Cardiac muscle cell (in vitro differentiated cells and primary cell): ENCODE measurements around the gene TBX4. TPM values are rescaled to one million over a fixed set of nuclear protein-coding genes. Genes with fewer than 3 reads are reported as not detected.
A peak's percentile ranks its signal among the peaks of the same experiment; 100 is the strongest.

Experiments
- DNase-seq, 2 donors: peaks; one replicate each; pipeline versions ENCODE4 v3.0.0 to v3.0.0-alpha.2; 2010 to 2017; ENCODE audit warnings: low read depth in 1 of 2, low spot score in 1 of 2
- H3K27ac ChIP-seq: fragments of 200-600 bp; sonication (generic); 2 replicates; pipeline ENCODE4 v1.5.1; 2016
- H3K27me3 ChIP-seq: fragments of 200-600 bp; sonication (generic); 2 replicates; pipeline ENCODE4 v1.6.0; 2016; ENCODE audit warnings: control low read depth
- H3K36me3 ChIP-seq: fragments of 200-600 bp; sonication (generic); 2 replicates; pipeline ENCODE4 v1.5.1; 2016; ENCODE audit warnings: control low read depth
- H3K4me1 ChIP-seq: fragments of 200-600 bp; sonication (generic); 2 replicates; pipeline ENCODE4 v1.8.1; 2017; ENCODE audit warnings: low read depth, mild to moderate bottlenecking, mixed run types
- H3K4me3 ChIP-seq: fragments of 200-600 bp; sonication (generic); 2 replicates; pipeline ENCODE4 v1.5.1; 2016; ENCODE audit warnings: mild to moderate bottlenecking
- H3K9me3 ChIP-seq: fragments of 200-600 bp; sonication (generic); 2 replicates; pipeline ENCODE4 v1.5.1; 2017; ENCODE audit warnings: low read depth, mild to moderate bottlenecking, control low read depth
- polyA plus RNA-seq: library from polyadenylated mRNA; unstranded; fragments of >200 nt; fragmentation: Nextera tagmentation; extraction: Ambion mirVana; gene quantifications from 2 replicates; pipeline ENCODE4 v1.2.1, GENCODE V29; 2016
- total RNA-seq: library from RNA; depleted of rRNA; stranded (reverse); fragments of >200 nt; gene quantifications from 2 replicates; pipeline ENCODE4 v1.2.3, GENCODE V29; 2016
- TF ChIP-seq, protein P1 (sequence below): IDR thresholded peaks from 2 replicates; pipeline ENCODE4 v1.5.1; 2012; ENCODE audit warnings: low read depth, mild to moderate bottlenecking, low read length

The TBX4 gene
- total and polyA plus RNA-seq, 2 experiments from 2014 or later, result 0.54 to 1.6 TPM

DNA sequence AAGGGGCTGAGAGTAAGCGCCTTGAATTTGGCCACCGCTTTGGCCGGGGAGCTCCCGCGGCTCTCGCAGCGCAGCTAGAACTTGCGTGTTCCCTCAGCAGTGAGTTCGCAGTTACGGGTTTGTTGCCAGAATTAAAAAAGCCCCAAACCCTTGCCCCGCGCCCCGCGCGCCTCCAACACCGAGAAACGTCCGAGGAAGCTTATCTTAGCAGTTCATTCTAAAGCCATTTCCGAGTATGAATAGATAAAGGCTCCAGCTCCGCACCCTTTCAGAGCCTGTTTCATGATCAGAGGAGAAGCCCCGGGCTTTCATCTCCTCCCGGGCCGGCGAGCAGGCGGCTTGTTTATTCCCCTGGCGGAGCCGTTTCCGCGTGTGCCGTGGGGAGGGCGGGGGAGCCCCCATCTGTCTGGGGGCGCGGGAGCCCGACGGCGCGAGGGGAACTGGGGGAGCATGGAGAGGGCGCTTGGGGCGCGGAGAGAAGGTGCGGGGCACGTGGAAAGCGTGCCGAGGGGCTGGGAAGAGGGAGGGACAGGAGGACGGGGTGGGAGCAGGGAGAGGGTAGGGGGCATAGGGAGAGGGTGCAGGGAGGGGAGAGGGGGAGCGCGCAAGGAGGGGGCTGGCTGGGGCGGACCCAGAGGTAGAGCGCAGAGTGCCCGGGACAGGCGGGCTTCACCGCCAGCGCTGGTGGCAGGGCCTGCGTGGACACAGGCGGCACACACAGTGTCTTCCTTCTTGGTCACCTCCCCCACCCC is 9.9 kb downstream of the TBX4 start:
- DNase-seq, result peak in 1 of 2 donors; percentile 18
- Histone ChIP-seq H3K27me3 (peaks cover 65% of the 10 kb centered on the region), H3K9me3 (no peaks in the 10 kb centered on the region), H3K4me1 (peaks cover 4% of the 10 kb centered on the region), H3K27ac (no peak overlapping the region), H3K4me3 (peak overlapping the region; percentile 20), H3K36me3 (no peaks in the 10 kb centered on the region)
- TF ChIP-seq, protein P1, sequence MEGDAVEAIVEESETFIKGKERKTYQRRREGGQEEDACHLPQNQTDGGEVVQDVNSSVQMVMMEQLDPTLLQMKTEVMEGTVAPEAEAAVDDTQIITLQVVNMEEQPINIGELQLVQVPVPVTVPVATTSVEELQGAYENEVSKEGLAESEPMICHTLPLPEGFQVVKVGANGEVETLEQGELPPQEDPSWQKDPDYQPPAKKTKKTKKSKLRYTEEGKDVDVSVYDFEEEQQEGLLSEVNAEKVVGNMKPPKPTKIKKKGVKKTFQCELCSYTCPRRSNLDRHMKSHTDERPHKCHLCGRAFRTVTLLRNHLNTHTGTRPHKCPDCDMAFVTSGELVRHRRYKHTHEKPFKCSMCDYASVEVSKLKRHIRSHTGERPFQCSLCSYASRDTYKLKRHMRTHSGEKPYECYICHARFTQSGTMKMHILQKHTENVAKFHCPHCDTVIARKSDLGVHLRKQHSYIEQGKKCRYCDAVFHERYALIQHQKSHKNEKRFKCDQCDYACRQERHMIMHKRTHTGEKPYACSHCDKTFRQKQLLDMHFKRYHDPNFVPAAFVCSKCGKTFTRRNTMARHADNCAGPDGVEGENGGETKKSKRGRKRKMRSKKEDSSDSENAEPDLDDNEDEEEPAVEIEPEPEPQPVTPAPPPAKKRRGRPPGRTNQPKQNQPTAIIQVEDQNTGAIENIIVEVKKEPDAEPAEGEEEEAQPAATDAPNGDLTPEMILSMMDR, result no peak

GRCh38 chr17:61462719-61463315 is 10.6 kb downstream of the TBX4 start:
- no peak for DNase-seq
- H3K9me3 ChIP-seq, result no peaks in the 10 kb centered on the region
- H3K4me3 ChIP-seq, result no peak overlapping the region
- no peaks in the 10 kb centered on the region for H3K36me3 ChIP-seq
- H3K27ac ChIP-seq, result no peak overlapping the region
- H3K27me3 ChIP-seq, result peaks cover 58% of the 10 kb centered on the region
- peaks cover 9% of the 10 kb centered on the region for H3K4me1 ChIP-seq
- TF ChIP-seq, protein P1, result no peak

DNA sequence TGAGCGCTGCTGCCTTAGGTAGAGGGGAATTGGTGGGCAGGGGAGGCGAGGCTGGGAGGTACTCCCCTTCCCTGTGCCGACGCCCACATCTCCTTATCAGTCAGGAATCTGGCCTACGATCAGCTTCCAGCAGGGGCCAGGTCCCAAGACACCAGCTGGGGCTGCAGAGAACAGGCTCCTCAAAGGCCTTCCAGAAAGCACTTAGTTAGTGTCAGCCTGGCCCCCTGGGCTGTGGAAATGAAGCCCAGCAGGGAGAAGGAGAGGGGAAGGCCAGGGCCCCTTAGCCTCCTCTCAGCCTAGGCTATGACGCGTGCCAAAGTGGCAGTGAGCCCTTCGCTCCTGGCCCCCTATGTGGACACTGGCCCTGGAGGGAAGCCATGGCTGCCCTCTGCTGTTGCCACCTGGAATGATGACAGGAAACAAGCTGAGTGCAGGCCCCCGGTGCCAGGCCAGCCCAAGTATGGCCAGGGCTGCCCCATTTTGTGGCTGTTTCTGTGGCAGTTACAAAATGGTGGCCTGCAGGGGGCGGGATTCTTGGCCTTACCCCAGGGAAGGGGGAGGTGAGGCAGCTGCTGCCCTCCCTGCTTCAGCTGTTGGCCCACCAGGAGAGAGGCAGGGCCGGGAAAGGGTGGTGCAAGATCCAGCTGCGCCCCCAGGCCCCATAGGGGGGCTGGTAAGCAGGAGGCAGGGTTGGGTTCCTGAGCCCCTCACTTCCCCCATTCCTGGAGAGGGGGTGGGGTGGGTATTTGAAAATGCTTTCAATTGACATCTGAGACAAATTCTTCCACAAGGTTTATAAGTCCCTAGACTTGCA is 11.3 kb downstream of the TBX4 start:
- peaks cover 51% of the 10 kb centered on the region for H3K27me3 ChIP-seq
- DNase-seq, result no peak
- TF ChIP-seq, protein P1, result peak; percentile 11
- peaks cover 16% of the 10 kb centered on the region for H3K4me1 ChIP-seq
- no peak overlapping the region for H3K4me3 ChIP-seq
- no peaks in the 10 kb centered on the region for H3K9me3 ChIP-seq
- H3K36me3 ChIP-seq, result no peaks in the 10 kb centered on the region
- no peak overlapping the region for H3K27ac ChIP-seq

- H3K27ac ChIP-seq, result no peak overlapping the region
- no peaks in the 10 kb centered on the region for H3K36me3 ChIP-seq
- no peak for DNase-seq
- peaks cover 43% of the 10 kb centered on the region for H3K27me3 ChIP-seq
- TF ChIP-seq, protein P1, result no peak
- peaks cover 21% of the 10 kb centered on the region for H3K4me1 ChIP-seq
- H3K9me3 ChIP-seq, result no peaks in the 10 kb centered on the region
- no peak overlapping the region for H3K4me3 ChIP-seq
These were observed 12.1 kb downstream of the TBX4 start for GRCh38 chr17:61464130-61464842.

DNA sequence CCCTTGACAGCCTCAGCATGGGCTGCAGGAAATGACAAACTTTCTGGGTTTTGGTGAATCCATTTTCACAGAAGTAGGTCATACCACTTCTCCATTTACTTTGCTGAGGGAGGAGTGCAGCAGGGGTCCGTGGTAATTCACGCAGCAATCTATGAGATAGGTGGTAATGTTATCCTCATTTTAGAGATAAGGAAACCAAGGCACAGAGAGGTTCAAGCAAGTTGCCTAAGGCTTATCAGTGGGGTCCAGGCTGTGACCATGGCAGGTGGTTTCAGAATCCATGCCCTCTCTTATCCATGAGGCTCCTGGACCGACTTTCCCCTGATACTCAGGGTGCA is 12.6 kb downstream of the TBX4 start:
- H3K4me1 ChIP-seq, result peaks cover 21% of the 10 kb centered on the region
- H3K27me3 ChIP-seq, result peaks cover 38% of the 10 kb centered on the region
- H3K27ac ChIP-seq, result no peak overlapping the region
- DNase-seq, result no peak
- no peak overlapping the region for H3K4me3 ChIP-seq
- no peaks in the 10 kb centered on the region for H3K36me3 ChIP-seq
- H3K9me3 ChIP-seq, result no peaks in the 10 kb centered on the region
- TF ChIP-seq, protein P1, result no peak
